ENCODE results near the gene FAM240A.

DNA sequence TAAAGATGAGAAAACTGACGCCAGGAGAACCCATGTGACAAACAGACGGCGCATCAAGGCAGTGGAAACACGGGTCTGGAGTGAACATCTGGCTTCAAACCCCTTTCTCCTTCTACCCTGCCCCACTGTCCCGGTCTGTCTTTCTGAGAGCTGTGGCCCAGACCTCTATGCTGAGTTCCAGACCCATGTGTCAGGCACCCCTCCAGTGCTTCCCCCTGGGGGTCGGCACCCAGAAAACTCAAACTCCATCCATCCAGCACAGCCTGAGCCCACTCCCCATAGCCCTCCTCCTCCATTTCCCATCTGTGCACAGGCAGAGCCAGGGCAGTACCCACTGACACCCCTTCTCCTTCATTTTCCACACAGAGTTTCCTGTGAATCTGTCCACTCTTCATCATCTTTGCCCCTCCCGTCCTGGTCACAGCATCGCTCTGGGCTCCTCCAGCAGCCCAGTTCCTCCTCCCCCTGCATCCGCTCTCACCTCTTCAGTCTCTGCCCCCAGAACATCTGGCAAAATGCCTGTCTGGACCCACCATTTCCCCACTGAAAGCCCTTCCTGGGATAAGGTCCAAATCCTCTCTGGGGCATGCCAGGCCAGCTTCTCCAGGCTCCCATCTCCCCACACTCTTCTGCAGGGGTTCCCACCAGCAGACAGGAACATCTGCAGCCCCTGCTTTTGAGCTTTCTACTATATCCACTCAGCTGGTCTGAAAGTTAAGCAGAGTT, 2.9 kb downstream of the FAM240A start:
- TF ChIP-seq, protein P1, sequence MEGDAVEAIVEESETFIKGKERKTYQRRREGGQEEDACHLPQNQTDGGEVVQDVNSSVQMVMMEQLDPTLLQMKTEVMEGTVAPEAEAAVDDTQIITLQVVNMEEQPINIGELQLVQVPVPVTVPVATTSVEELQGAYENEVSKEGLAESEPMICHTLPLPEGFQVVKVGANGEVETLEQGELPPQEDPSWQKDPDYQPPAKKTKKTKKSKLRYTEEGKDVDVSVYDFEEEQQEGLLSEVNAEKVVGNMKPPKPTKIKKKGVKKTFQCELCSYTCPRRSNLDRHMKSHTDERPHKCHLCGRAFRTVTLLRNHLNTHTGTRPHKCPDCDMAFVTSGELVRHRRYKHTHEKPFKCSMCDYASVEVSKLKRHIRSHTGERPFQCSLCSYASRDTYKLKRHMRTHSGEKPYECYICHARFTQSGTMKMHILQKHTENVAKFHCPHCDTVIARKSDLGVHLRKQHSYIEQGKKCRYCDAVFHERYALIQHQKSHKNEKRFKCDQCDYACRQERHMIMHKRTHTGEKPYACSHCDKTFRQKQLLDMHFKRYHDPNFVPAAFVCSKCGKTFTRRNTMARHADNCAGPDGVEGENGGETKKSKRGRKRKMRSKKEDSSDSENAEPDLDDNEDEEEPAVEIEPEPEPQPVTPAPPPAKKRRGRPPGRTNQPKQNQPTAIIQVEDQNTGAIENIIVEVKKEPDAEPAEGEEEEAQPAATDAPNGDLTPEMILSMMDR (IDR thresholded peaks at IDR 0.05) = no peak
- TF ChIP-seq EZH2phosphoT487 (IDR thresholded peaks at IDR 0.05) (no peak), EZH2 (IDR thresholded peaks at IDR 0.05) (no peak)
